Posterior vena cava (tissue), 2 donors: ENCODE measurements around the gene ZNF804B. TPM values are rescaled to one million over a fixed set of nuclear protein-coding genes. Genes with fewer than 3 reads are reported as not detected.

ENCODE experiments used
- DNase-seq: peaks from one replicate; pipeline ENCODE4 v3.0.0-alpha.2; 2020; ENCODE audit warnings: low spot score
- intact Hi-C, 2 donors: fragments of 100-400 bp; cut with DNase I; formaldehyde crosslinking; loops; one replicate each; pipeline versions ENCODE4 v1.14.1 to v1.14.2; 2022 to 2023
- long read RNA-seq, 2 donors: library from polyadenylated mRNA; unstranded; transcript quantifications; one replicate each; pipeline ENCODE4 v2.0.0, GENCODE V29; 2020 to 2021
- total RNA-seq, 2 donors: library from RNA; stranded (reverse); fragmentation: NEBNext Ultra II Directional; extraction: Animal tissue kit (Norgen Biotek cat#: 25700); gene quantifications; one replicate each; pipeline ENCODE4 v1.2.1, GENCODE V29; 2021
- donor health status: DM: yes; HTN: yes; CAD: no.
- donor health status: DM: yes; HTN: yes; CAD: no.

ZNF804B gene
- not detected for total RNA-seq
- long read RNA-seq, donor 1 = 0 reads
- long read RNA-seq, donor 2 = 0 reads

GRCh38 chr7:88759230-88760135 is at the start of gene ZNF804B:
TSS of gene ZNF804B (plus strand) at chr7:88759700. CDS start at chr7:88759977, 277 bp downstream.
- intact Hi-C loops = no loop called here
- peak; percentile 82 for DNase-seq

GRCh38 chr7:88735920-88736319 is 23.6 kb upstream of the ZNF804B start:
- DNase-seq = no peak
- intact Hi-C loops = no loop called here

GRCh38 chr7:88737632-88738031 is 21.9 kb upstream of the ZNF804B start:
- intact Hi-C loops = no loop called here
- DNase-seq = no peak

GRCh38 chr7:88746126-88746525 is 13.4 kb upstream of the ZNF804B start:
- DNase-seq = no peak
- intact Hi-C loops = no loop called here

- intact Hi-C loops = no loop called here
These were observed 2.7 kb upstream of the ZNF804B start for GRCh38 chr7:88756802-88757201.

GRCh38 chr7:88757371-88757770 is 2.1 kb upstream of the ZNF804B start:
- intact Hi-C loops = no loop called here

More at GRCh38 chr7:88756802-88757201, 2.7 kb upstream of the ZNF804B start:
- DNase-seq = no peak

GRCh38 chr7:88758381-88759229 is 895 bp upstream of the ZNF804B start:
- DNase-seq = no peak
- intact Hi-C loops = no loop called here

More at GRCh38 chr7:88757371-88757770, 2.1 kb upstream of the ZNF804B start:
- no peak for DNase-seq

GRCh38 chr7:88760136-88760515 is 626 bp downstream of the ZNF804B start:
- intact Hi-C loops = no loop called here
- DNase-seq = no peak

- intact Hi-C loops = no loop called here
- DNase-seq = no peak
These were observed 2.3 kb downstream of the ZNF804B start for GRCh38 chr7:88761779-88762178.

GRCh38 chr7:88771417-88771816 is 11.9 kb downstream of the ZNF804B start:
- DNase-seq = no peak
- intact Hi-C loops = no loop called here

GRCh38 chr7:88772776-88773175 is 13.3 kb downstream of the ZNF804B start:
- DNase-seq = no peak
- intact Hi-C loops = no loop called here

- intact Hi-C loops = no loop called here
- DNase-seq = no peak
These were observed 16.3 kb downstream of the ZNF804B start for GRCh38 chr7:88775838-88776237.

GRCh38 chr7:88787777-88788176 is 28.3 kb downstream of the ZNF804B start:
- intact Hi-C loops = no loop called here
- no peak for DNase-seq

GRCh38 chr7:88789480-88790064 is 30.1 kb downstream of the ZNF804B start:
- intact Hi-C loops = no loop called here
- no peak for DNase-seq

- intact Hi-C loops = no loop called here
- DNase-seq = no peak
These were observed 32.4 kb downstream of the ZNF804B start for GRCh38 chr7:88791891-88792290.

GRCh38 chr7:88792361-88792760 is 32.9 kb downstream of the ZNF804B start:
- DNase-seq = no peak
- intact Hi-C loops = no loop called here

GRCh38 chr7:88795553-88795952 is 36.1 kb downstream of the ZNF804B start, which contains the start of gene TEX47:
TSS of gene TEX47 (minus strand) at chr7:88795737. CDS start at chr7:88794942, 795 bp downstream.
- no peak for DNase-seq
- intact Hi-C loops = no loop called here

GRCh38 chr7:88801046-88801445 is 41.5 kb downstream of the ZNF804B start:
- intact Hi-C loops = no loop called here
- DNase-seq = no peak

- intact Hi-C loops = no loop called here
These were observed 47.0 kb downstream of the ZNF804B start for GRCh38 chr7:88806280-88807037.

More at GRCh38 chr7:88806280-88807037, 47.0 kb downstream of the ZNF804B start:
- no peak for DNase-seq
